Measurements from ENCODE around the gene DMRTA2. TPM values are rescaled to one million over a fixed set of nuclear protein-coding genes. Genes with fewer than 3 reads are reported as not detected.

DMRTA2 gene
- total RNA-seq, 1 donor from 2014 or later, result not detected

DNA sequence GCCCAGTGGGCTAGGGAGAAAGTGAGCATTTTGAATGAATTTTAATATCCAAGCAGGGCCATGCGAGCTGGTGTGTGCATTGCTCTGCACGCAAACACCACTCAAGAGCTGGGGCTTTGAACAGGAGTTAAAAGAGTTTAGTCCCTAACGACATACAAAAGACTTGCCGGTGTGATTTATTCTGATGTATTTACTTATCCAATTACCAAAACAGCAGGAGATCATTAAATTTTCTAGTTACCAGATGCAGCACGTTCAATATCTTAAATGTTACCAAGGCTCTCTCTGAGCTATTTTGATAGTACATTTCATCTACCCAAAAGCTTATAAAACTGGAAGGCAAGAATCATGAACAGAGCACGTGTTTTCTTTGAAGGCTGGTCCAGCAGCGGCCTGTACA lies 30.0 kb upstream of the DMRTA2 start:
- Histone ChIP-seq H3K27me3 (ENCODE audit: low read depth) (no peaks in the 10 kb centered on the region), H3K36me3 (peaks cover 13% of the 10 kb centered on the region), H3K4me1 (no peaks in the 10 kb centered on the region), H3K9me3 (replicated peaks) (no peaks in the 10 kb centered on the region), H3K4me3 (no peak overlapping the region), H3K27ac (replicated peaks) (no peak overlapping the region)
- intact Hi-C loops (cut with micrococcal nuclease), result no loop called here
- no peak for DNase-seq
- no peak for TF ChIP-seq CTCF (IDR thresholded peaks at IDR 0.05; ENCODE audit: borderline replicate concordance)

DNA sequence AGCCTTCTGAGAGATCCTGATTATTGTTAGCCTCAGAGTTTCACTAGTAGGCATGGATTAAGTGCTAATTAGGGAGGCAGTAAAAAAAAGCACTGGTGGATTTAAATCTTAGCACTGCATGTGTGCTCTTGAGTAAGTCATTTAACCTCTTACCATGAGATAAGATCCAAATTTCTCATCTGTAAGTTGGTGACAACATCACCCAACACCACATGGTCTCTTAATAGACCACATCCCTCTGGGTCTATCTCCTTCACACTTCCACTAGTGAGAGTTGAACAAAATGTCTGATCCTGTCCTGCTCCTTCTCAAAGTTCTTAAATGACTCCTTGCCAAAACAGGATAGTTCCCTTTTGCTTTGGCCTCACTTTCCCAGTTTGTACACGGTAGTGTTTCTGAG lies 29.5 kb upstream of the DMRTA2 start:
- TF ChIP-seq CTCF (IDR thresholded peaks at IDR 0.05; ENCODE audit: borderline replicate concordance), result no peak
- no peaks in the 10 kb centered on the region for H3K4me1 ChIP-seq
- no peaks in the 10 kb centered on the region for H3K27me3 ChIP-seq (ENCODE audit: low read depth)
- H3K9me3 ChIP-seq (replicated peaks), result no peaks in the 10 kb centered on the region
- H3K27ac ChIP-seq (replicated peaks), result no peak overlapping the region
- H3K36me3 ChIP-seq, result peaks cover 13% of the 10 kb centered on the region
- DNase-seq, result no peak
- H3K4me3 ChIP-seq, result no peak overlapping the region
- intact Hi-C loops (cut with micrococcal nuclease), result no loop called here

- DNase-seq, result no peak
- no peaks in the 10 kb centered on the region for H3K27me3 ChIP-seq (ENCODE audit: low read depth)
- H3K36me3 ChIP-seq, result peaks cover 13% of the 10 kb centered on the region
- no peaks in the 10 kb centered on the region for H3K9me3 ChIP-seq (replicated peaks)
- no peak for TF ChIP-seq CTCF (IDR thresholded peaks at IDR 0.05; ENCODE audit: borderline replicate concordance)
- H3K27ac ChIP-seq (replicated peaks), result no peak overlapping the region
- no peak overlapping the region for H3K4me3 ChIP-seq
- intact Hi-C loops (cut with micrococcal nuclease), result no loop called here
- no peaks in the 10 kb centered on the region for H3K4me1 ChIP-seq
Measured at GRCh38 chr1:50450861-50451653, 27.8 kb upstream of the DMRTA2 start.

GRCh38 chr1:50447961-50448360 lies 24.7 kb upstream of the DMRTA2 start:
- no peak for DNase-seq
- peaks cover 13% of the 10 kb centered on the region for H3K36me3 ChIP-seq
- no peaks in the 10 kb centered on the region for H3K9me3 ChIP-seq (replicated peaks)
- intact Hi-C loops (cut with micrococcal nuclease), result no loop called here
- no peaks in the 10 kb centered on the region for H3K27me3 ChIP-seq (ENCODE audit: low read depth)
- no peak overlapping the region for H3K27ac ChIP-seq (replicated peaks)
- no peak for TF ChIP-seq CTCF (IDR thresholded peaks at IDR 0.05; ENCODE audit: borderline replicate concordance)
- H3K4me3 ChIP-seq, result no peak overlapping the region
- no peaks in the 10 kb centered on the region for H3K4me1 ChIP-seq

- no peak for DNase-seq
- H3K27me3 ChIP-seq (ENCODE audit: low read depth), result no peaks in the 10 kb centered on the region
- intact Hi-C loops (cut with micrococcal nuclease), result no loop called here
- H3K27ac ChIP-seq (replicated peaks), result no peak overlapping the region
- H3K4me3 ChIP-seq, result no peak overlapping the region
- H3K9me3 ChIP-seq (replicated peaks), result no peaks in the 10 kb centered on the region
- no peaks in the 10 kb centered on the region for H3K4me1 ChIP-seq
- TF ChIP-seq CTCF (IDR thresholded peaks at IDR 0.05; ENCODE audit: borderline replicate concordance), result no peak
- peaks cover 34% of the 10 kb centered on the region for H3K36me3 ChIP-seq
Measured at GRCh38 chr1:50441183-50441582, 17.9 kb upstream of the DMRTA2 start.
